KMS-11 (cell line): ENCODE results near the gene COPB2.

Source experiments
- H2AFZ ChIP-seq: fragments of 200-600 bp; sonication (generic); 2 replicates; pipeline ENCODE4 v1.6.1; 2016; ENCODE audit warnings: antibody characterized with exemption, mixed run types, low read depth
- H3K27ac ChIP-seq: fragments of 200-600 bp; sonication (generic); 2 replicates; pipeline ENCODE4 v1.6.1; 2016; ENCODE audit warnings: mild to moderate bottlenecking, mixed run types
- H3K27me3 ChIP-seq: fragments of 200-600 bp; sonication (generic); 2 replicates; pipeline ENCODE4 v1.6.1; 2017; ENCODE audit warnings: mild to moderate bottlenecking, low read depth, mixed run types, moderate library complexity; ENCODE audit not compliant: insufficient read depth
- H3K36me3 ChIP-seq: fragments of 200-600 bp; sonication (generic); 2 replicates; pipeline ENCODE4 v1.6.1; 2017; ENCODE audit warnings: mild to moderate bottlenecking, mixed run types; ENCODE audit not compliant: insufficient read depth
- H3K4me1 ChIP-seq: fragments of 200-600 bp; sonication (generic); 2 replicates; pipeline ENCODE4 v1.6.1; 2016; ENCODE audit warnings: mild to moderate bottlenecking, low read depth, mixed run types; ENCODE audit not compliant: poor library complexity, severe bottlenecking
- H3K4me2 ChIP-seq: fragments of 200-600 bp; sonication (generic); 2 replicates; pipeline ENCODE4 v1.7.0; 2016; ENCODE audit warnings: mild to moderate bottlenecking, mixed run types
- H3K4me3 ChIP-seq: fragments of 200-600 bp; sonication (generic); IDR thresholded peaks from 2 replicates; pipeline ENCODE4 v1.6.1; 2017; ENCODE audit warnings: low read depth, low read length, mixed read lengths; ENCODE audit not compliant: insufficient read depth
- H3K79me2 ChIP-seq: fragments of 200-600 bp; sonication (generic); 2 replicates; pipeline ENCODE4 v1.6.1; 2016; ENCODE audit warnings: low read depth, mixed run types; ENCODE audit not compliant: insufficient read depth
- H3K9ac ChIP-seq: fragments of 200-600 bp; sonication (generic); 2 replicates; pipeline ENCODE4 v1.6.1; 2016; ENCODE audit warnings: mild to moderate bottlenecking, mixed run types
- H4K20me1 ChIP-seq: fragments of 200-600 bp; sonication (generic); 2 replicates; pipeline ENCODE4 v1.6.1; 2016; ENCODE audit warnings: mild to moderate bottlenecking, mixed run types; ENCODE audit not compliant: insufficient read depth
- CTCF ChIP-seq: fragments of 200-600 bp; sonication (generic); conservative IDR thresholded peaks from 2 replicates; pipeline ENCODE4 v1.6.1; 2017; ENCODE audit warnings: low read depth, mild to moderate bottlenecking, antibody characterized with exemption, low read length, moderate library complexity, mixed read lengths

The COPB2 gene

GRCh38 chr3:139324456-139324855 is 65.0 kb downstream of the COPB2 start:
- Histone ChIP-seq H3K79me2 (no peaks in the 10 kb centered on the region), H3K4me2 (no peak overlapping the region), H3K9ac (no peak overlapping the region), H3K4me3 (no peak overlapping the region), H4K20me1 (no peaks in the 10 kb centered on the region), H3K36me3 (no peaks in the 10 kb centered on the region), H3K27ac (no peak overlapping the region), H2AFZ (no peak overlapping the region), H3K4me1 (peaks cover 7% of the 10 kb centered on the region), H3K27me3 (no peaks in the 10 kb centered on the region)
- no peak for TF ChIP-seq CTCF

GRCh38 chr3:139323146-139323545 is 66.3 kb downstream of the COPB2 start:
- no peaks in the 10 kb centered on the region for H3K4me1 ChIP-seq
- no peaks in the 10 kb centered on the region for H3K36me3 ChIP-seq
- no peaks in the 10 kb centered on the region for H3K27me3 ChIP-seq
- no peaks in the 10 kb centered on the region for H4K20me1 ChIP-seq
- H3K4me3 ChIP-seq, result no peak overlapping the region
- H3K27ac ChIP-seq, result no peak overlapping the region
- no peaks in the 10 kb centered on the region for H3K79me2 ChIP-seq
- no peak for TF ChIP-seq CTCF
- no peak overlapping the region for H3K4me2 ChIP-seq
- H3K9ac ChIP-seq, result no peak overlapping the region
- no peak overlapping the region for H2AFZ ChIP-seq

- no peak overlapping the region for H3K9ac ChIP-seq
- no peaks in the 10 kb centered on the region for H3K36me3 ChIP-seq
- no peaks in the 10 kb centered on the region for H3K79me2 ChIP-seq
- H3K27ac ChIP-seq, result no peak overlapping the region
- no peak overlapping the region for H2AFZ ChIP-seq
- H3K27me3 ChIP-seq, result no peaks in the 10 kb centered on the region
- H4K20me1 ChIP-seq, result no peaks in the 10 kb centered on the region
- no peak for TF ChIP-seq CTCF
- H3K4me2 ChIP-seq, result no peak overlapping the region
- no peaks in the 10 kb centered on the region for H3K4me1 ChIP-seq
- H3K4me3 ChIP-seq, result no peak overlapping the region
Measured at GRCh38 chr3:139322346-139322745, 67.1 kb downstream of the COPB2 start.

GRCh38 chr3:139320551-139321309 is 68.7 kb downstream of the COPB2 start:
- Histone ChIP-seq H3K79me2 (no peaks in the 10 kb centered on the region), H2AFZ (no peak overlapping the region), H3K9ac (no peak overlapping the region), H3K27me3 (no peaks in the 10 kb centered on the region), H3K4me1 (no peaks in the 10 kb centered on the region), H3K4me2 (no peak overlapping the region), H4K20me1 (no peaks in the 10 kb centered on the region), H3K27ac (no peak overlapping the region), H3K4me3 (no peak overlapping the region), H3K36me3 (no peaks in the 10 kb centered on the region)
- TF ChIP-seq CTCF, result no peak
